K562 (cell line): Measurements from ENCODE around the gene CYP26A1. TPM values are rescaled to one million over a fixed set of nuclear protein-coding genes. Genes with fewer than 3 reads are reported as not detected.

Experiments used
- CBX5 ChIP-seq: IDR thresholded peaks from 2 replicates; pipeline ENCODE4 v1.6.1; 2014; ENCODE audit warnings: low read depth, borderline replicate concordance
- RB1 ChIP-seq: fragments of 450-650 bp; IDR thresholded peaks from 2 replicates; pipeline ENCODE4 v1.6.1; 2017; ENCODE audit warnings: low read depth, mild to moderate bottlenecking
- TEAD2 ChIP-seq: fragments of 450-650 bp; IDR thresholded peaks from 2 replicates; pipeline ENCODE4 v1.6.1; 2016; ENCODE audit warnings: missing genetic modification characterization, control low read depth, missing compliant biosample characterization
- XRCC3 ChIP-seq: fragments of 450-650 bp; IDR thresholded peaks from 2 replicates; pipeline ENCODE4 v1.6.1; 2017; ENCODE audit warnings: mild to moderate bottlenecking, moderate library complexity
- ZNF561 ChIP-seq: fragments of 450-650 bp; formaldehyde crosslinking; conservative IDR thresholded peaks from 2 replicates; pipeline ENCODE4 v1.4.0; 2020; ENCODE audit warnings: mild to moderate bottlenecking, moderate library complexity
- polyA plus RNA-seq, 8 experiments: library from polyadenylated mRNA; depleted of rRNA in 4 of 8; stranded (reverse) in 5 of 8; unstranded in 3 of 8; fragments of >200 nt; fragmentation: Nextera tagmentation in 2 of 8; fragmentation: Illumina TruSeq in 1 of 8; extraction: Ambion mirVana in 2 of 8; extraction: Trizol in 1 of 8; gene quantifications; 2 replicates each; pipeline versions ENCODE4 v1.2.1 to v1.2.3, GENCODE V29; 2011 to 2014; ENCODE audit warnings: inconsistent platforms in 1 of 8, missing spikeins in 1 of 8
- total RNA-seq, 7 experiments: library from RNA; depleted of rRNA in 6 of 7; stranded (reverse); fragments of >200 nt in 6 of 7; fragmentation: Illumina TruSeq in 2 of 7; extraction: Trizol in 2 of 7; gene quantifications; 2 replicates each; pipeline versions ENCODE4 v1.2.1 to v1.2.3, GENCODE V29; 2011 to 2021; ENCODE audit warnings: low replicate concordance in 1 of 7
- TF ChIP-seq, protein P1 (sequence below), 2 experiments: fragments of 450-650 bp; IDR thresholded peaks; 2 replicates each; pipeline ENCODE4 v1.6.1; 2018; ENCODE audit warnings: mild to moderate bottlenecking in 2 of 2, low read depth in 1 of 2; ENCODE audit not compliant: partially characterized antibody in 2 of 2

CYP26A1 gene
- total and polyA plus RNA-seq, 9 of the 15 experiments (the other 6 are each of a cell fraction or from before 2014, with no cell fraction given), result 0.11 to 5.1 (median 1.6) TPM

DNA sequence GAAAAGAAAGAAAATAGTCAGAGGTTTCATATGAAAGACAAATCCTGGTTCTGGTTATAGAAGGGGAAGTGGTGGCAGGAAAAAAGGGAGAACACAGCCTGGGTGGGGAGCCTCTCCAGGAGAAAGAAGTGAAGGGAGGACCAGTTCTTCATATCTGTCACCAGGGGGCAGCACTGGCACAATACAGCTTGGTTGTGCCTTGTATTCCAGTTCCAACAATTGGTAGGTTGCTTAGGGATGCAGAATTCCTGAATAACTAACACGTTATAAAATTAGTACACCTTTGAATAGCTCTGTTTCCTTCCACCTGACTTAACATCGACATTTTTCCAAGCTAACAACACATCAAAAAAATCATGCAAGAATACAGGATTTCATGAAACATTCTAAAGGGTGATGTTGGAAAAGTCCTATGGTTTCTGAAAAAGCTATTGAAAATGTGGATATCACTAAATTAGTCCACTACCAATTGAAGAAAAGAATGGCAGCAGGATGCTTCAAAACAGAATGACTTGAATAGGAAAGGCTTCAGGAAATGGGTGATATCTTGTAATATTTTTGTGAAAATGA lies 52.9 kb downstream of the CYP26A1 start (continued):
- peak; percentile 89; the same call in 1 of the 2 replicates for TF ChIP-seq CBX5
- TF ChIP-seq RB1, result no peak
- TF ChIP-seq ZNF561 (CRISPR knock-in tag), result no peak
- peak; percentile 48; the same call in 1 of the 2 replicates for TF ChIP-seq XRCC3
- TF ChIP-seq TEAD2 (tag), result 0 out of 2 replicates have a peak, but pooled peaks have one; percentile 10
- TF ChIP-seq, protein P1, sequence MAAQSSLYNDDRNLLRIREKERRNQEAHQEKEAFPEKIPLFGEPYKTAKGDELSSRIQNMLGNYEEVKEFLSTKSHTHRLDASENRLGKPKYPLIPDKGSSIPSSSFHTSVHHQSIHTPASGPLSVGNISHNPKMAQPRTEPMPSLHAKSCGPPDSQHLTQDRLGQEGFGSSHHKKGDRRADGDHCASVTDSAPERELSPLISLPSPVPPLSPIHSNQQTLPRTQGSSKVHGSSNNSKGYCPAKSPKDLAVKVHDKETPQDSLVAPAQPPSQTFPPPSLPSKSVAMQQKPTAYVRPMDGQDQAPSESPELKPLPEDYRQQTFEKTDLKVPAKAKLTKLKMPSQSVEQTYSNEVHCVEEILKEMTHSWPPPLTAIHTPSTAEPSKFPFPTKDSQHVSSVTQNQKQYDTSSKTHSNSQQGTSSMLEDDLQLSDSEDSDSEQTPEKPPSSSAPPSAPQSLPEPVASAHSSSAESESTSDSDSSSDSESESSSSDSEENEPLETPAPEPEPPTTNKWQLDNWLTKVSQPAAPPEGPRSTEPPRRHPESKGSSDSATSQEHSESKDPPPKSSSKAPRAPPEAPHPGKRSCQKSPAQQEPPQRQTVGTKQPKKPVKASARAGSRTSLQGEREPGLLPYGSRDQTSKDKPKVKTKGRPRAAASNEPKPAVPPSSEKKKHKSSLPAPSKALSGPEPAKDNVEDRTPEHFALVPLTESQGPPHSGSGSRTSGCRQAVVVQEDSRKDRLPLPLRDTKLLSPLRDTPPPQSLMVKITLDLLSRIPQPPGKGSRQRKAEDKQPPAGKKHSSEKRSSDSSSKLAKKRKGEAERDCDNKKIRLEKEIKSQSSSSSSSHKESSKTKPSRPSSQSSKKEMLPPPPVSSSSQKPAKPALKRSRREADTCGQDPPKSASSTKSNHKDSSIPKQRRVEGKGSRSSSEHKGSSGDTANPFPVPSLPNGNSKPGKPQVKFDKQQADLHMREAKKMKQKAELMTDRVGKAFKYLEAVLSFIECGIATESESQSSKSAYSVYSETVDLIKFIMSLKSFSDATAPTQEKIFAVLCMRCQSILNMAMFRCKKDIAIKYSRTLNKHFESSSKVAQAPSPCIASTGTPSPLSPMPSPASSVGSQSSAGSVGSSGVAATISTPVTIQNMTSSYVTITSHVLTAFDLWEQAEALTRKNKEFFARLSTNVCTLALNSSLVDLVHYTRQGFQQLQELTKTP (IDR thresholded peaks at IDR 0.05; ENCODE audit: low read depth in 1 of 2, partially characterized antibody in 2 of 2), result no peak

Other genes with a start within 250 kb of the CYP26A1 start
- gene EXOC6, start 225.4 kb upstream of the CYP26A1 start, total RNA-seq (2014; rRNA removed), result 21.3 and 45.1 TPM in 2 replicates
- 34.7 and 41.8 TPM in 2 replicates for gene EXOC6, start 225.4 kb upstream of the CYP26A1 start, total RNA-seq (2014; rRNA removed; fragmentation: Illumina TruSeq; extraction: Trizol)
- 30.1 and 34.7 TPM in 2 replicates for gene EXOC6, start 225.4 kb upstream of the CYP26A1 start, total RNA-seq (2015; rRNA removed; fragmentation: Illumina TruSeq; extraction: Trizol)
- 24.7 and 25.0 TPM in 2 replicates for gene EXOC6, start 225.4 kb upstream of the CYP26A1 start, total RNA-seq (2021)
- gene EXOC6, start 225.4 kb upstream of the CYP26A1 start, polyA plus RNA-seq (2011; rRNA removed), result 24.9 and 42.5 TPM in 2 replicates
- gene EXOC6, start 225.4 kb upstream of the CYP26A1 start, polyA plus RNA-seq (2014; fragmentation: Illumina TruSeq; extraction: Trizol), result 40.4 and 42.8 TPM in 2 replicates
- gene EXOC6, start 225.4 kb upstream of the CYP26A1 start, polyA plus RNA-seq (2014; fragmentation: Nextera tagmentation; extraction: Ambion mirVana), result 10 to 100 TPM; 13.9 to 17.0 TPM
- gene EXOC6, start 225.4 kb upstream of the CYP26A1 start, polyA plus RNA-seq (2014; rRNA removed), result 14.2 and 17.3 TPM in 2 replicates
- 0.08 and 0.09 TPM in 2 replicates for gene CYP26C1, start 13.1 kb upstream of the CYP26A1 start, total RNA-seq (2014; rRNA removed)
- not detected in 2 replicates for gene CYP26C1, start 13.1 kb upstream of the CYP26A1 start, total RNA-seq (2014; rRNA removed; fragmentation: Illumina TruSeq; extraction: Trizol)
- gene CYP26C1, start 13.1 kb upstream of the CYP26A1 start, total RNA-seq (2015; rRNA removed; fragmentation: Illumina TruSeq; extraction: Trizol), result 0.07 and 0.08 TPM in 2 replicates
- 0.07 and 0.16 TPM in 2 replicates for gene CYP26C1, start 13.1 kb upstream of the CYP26A1 start, total RNA-seq (2021)
- gene CYP26C1, start 13.1 kb upstream of the CYP26A1 start, polyA plus RNA-seq (2011; rRNA removed), result not detected in 2 replicates
- not detected in 2 replicates for gene CYP26C1, start 13.1 kb upstream of the CYP26A1 start, polyA plus RNA-seq (2014; fragmentation: Illumina TruSeq; extraction: Trizol)
- not detected for gene CYP26C1, start 13.1 kb upstream of the CYP26A1 start, polyA plus RNA-seq (2014; fragmentation: Nextera tagmentation; extraction: Ambion mirVana)
- not detected in 2 replicates for gene CYP26C1, start 13.1 kb upstream of the CYP26A1 start, polyA plus RNA-seq (2014; rRNA removed)